ENCODE measurements around the gene GPR137. TPM values are rescaled to one million over a fixed set of nuclear protein-coding genes. Genes with fewer than 3 reads are reported as not detected.
A peak's percentile ranks its signal among the peaks of the same experiment; 100 is the strongest.

Gene GPR137
- total RNA-seq, 1 donor from 2014 or later, result 71.4 TPM

GRCh38 chr11:64275841-64276240 lies 9.8 kb upstream of the GPR137 start:
- H3K4me1 Mint-ChIP-seq (ENCODE audit: unreplicated experiment), result peaks cover 21% of the 10 kb centered on the region
- no peaks in the 10 kb centered on the region for H3K9me3 Mint-ChIP-seq (ENCODE audit: unreplicated experiment)
- peaks cover 8% of the 10 kb centered on the region for H3K36me3 Mint-ChIP-seq (ENCODE audit: unreplicated experiment)
- DNase-seq (ENCODE audit: extremely low spot score, unreplicated experiment), result no peak
- peak overlapping the region; percentile 54 for H3K27ac Mint-ChIP-seq (ENCODE audit: unreplicated experiment)
- no peak for TF ChIP-seq CTCF (IDR thresholded peaks at IDR 0.05)
- no peaks in the 10 kb centered on the region for H3K27me3 Mint-ChIP-seq (ENCODE audit: unreplicated experiment)
- H3K4me3 Mint-ChIP-seq (ENCODE audit: unreplicated experiment), result no peak overlapping the region

GRCh38 chr11:64276653-64277431 lies 8.8 kb upstream of the GPR137 start:
- H3K27ac Mint-ChIP-seq (ENCODE audit: unreplicated experiment), result peak overlapping the region; percentile 87
- H3K4me1 Mint-ChIP-seq (ENCODE audit: unreplicated experiment), result peaks cover 19% of the 10 kb centered on the region
- TF ChIP-seq CTCF (IDR thresholded peaks at IDR 0.05), result no peak
- peak; percentile 91 for DNase-seq (ENCODE audit: extremely low spot score, unreplicated experiment)
- H3K27me3 Mint-ChIP-seq (ENCODE audit: unreplicated experiment), result no peaks in the 10 kb centered on the region
- H3K9me3 Mint-ChIP-seq (ENCODE audit: unreplicated experiment), result no peaks in the 10 kb centered on the region
- H3K36me3 Mint-ChIP-seq (ENCODE audit: unreplicated experiment), result peaks cover 11% of the 10 kb centered on the region
- no peak overlapping the region for H3K4me3 Mint-ChIP-seq (ENCODE audit: unreplicated experiment)

GRCh38 chr11:64278576-64279190 lies 7.0 kb upstream of the GPR137 start:
- H3K9me3 Mint-ChIP-seq (ENCODE audit: unreplicated experiment), result no peaks in the 10 kb centered on the region
- no peak for DNase-seq (ENCODE audit: extremely low spot score, unreplicated experiment)
- peaks cover 17% of the 10 kb centered on the region for H3K36me3 Mint-ChIP-seq (ENCODE audit: unreplicated experiment)
- H3K27me3 Mint-ChIP-seq (ENCODE audit: unreplicated experiment), result no peaks in the 10 kb centered on the region
- H3K27ac Mint-ChIP-seq (ENCODE audit: unreplicated experiment), result no peak overlapping the region
- peaks cover 21% of the 10 kb centered on the region for H3K4me1 Mint-ChIP-seq (ENCODE audit: unreplicated experiment)
- H3K4me3 Mint-ChIP-seq (ENCODE audit: unreplicated experiment), result no peak overlapping the region
- TF ChIP-seq CTCF (IDR thresholded peaks at IDR 0.05), result no peak

DNA sequence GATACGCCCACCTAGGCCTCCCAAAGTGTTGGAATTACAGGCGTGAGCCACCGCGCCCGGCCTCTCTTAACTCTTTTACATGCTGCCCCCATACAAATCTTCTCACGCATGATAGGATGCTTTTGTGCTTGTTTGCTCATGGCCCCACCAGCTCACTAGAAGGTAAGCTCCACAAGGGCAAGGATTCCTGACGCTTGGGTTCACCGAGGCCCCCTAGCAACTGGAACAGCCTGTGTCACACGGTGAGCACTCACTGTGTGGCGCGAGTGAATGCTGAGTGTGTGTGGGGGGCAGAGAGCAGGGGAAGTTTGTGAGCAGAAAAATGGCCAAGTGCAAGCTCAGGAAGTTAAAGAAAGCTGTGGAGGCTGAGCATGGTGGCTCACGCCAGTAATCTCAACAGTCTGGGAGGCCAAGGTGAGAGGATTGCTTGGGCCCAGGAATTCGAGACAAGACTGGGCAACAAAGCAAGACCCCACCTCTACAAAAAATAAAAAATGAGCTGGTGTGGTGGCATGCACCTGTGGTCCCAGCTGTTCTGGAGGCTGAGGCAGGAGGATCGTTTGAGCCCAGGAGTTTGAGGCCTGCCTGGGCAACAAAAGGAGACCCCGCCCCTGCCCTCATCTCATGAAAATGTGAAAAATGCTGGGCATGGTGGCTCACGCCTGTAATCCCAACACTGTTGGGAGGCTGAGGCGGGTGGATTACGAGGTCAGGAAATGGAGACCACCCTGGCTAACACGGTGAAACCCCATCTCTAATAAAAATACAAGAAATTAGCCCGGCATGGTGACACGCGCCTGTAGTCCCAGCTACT lies 3.5 kb upstream of the GPR137 start:
- H3K4me3 Mint-ChIP-seq (ENCODE audit: unreplicated experiment), result no peak overlapping the region
- no peaks in the 10 kb centered on the region for H3K27me3 Mint-ChIP-seq (ENCODE audit: unreplicated experiment)
- no peak overlapping the region for H3K27ac Mint-ChIP-seq (ENCODE audit: unreplicated experiment)
- peaks cover 17% of the 10 kb centered on the region for H3K36me3 Mint-ChIP-seq (ENCODE audit: unreplicated experiment)
- H3K4me1 Mint-ChIP-seq (ENCODE audit: unreplicated experiment), result peaks cover 24% of the 10 kb centered on the region
- DNase-seq (ENCODE audit: extremely low spot score, unreplicated experiment), result no peak
- no peaks in the 10 kb centered on the region for H3K9me3 Mint-ChIP-seq (ENCODE audit: unreplicated experiment)
- TF ChIP-seq CTCF (IDR thresholded peaks at IDR 0.05), result no peak

GRCh38 chr11:64283092-64283491 lies 2.6 kb upstream of the GPR137 start:
- H3K9me3 Mint-ChIP-seq (ENCODE audit: unreplicated experiment), result no peaks in the 10 kb centered on the region
- no peaks in the 10 kb centered on the region for H3K27me3 Mint-ChIP-seq (ENCODE audit: unreplicated experiment)
- H3K27ac Mint-ChIP-seq (ENCODE audit: unreplicated experiment), result peak overlapping the region; percentile 40
- peaks cover 17% of the 10 kb centered on the region for H3K36me3 Mint-ChIP-seq (ENCODE audit: unreplicated experiment)
- DNase-seq (ENCODE audit: extremely low spot score, unreplicated experiment), result no peak
- no peak for TF ChIP-seq CTCF (IDR thresholded peaks at IDR 0.05)
- peak overlapping the region; percentile 80 for H3K4me3 Mint-ChIP-seq (ENCODE audit: unreplicated experiment)
- H3K4me1 Mint-ChIP-seq (ENCODE audit: unreplicated experiment), result peaks cover 23% of the 10 kb centered on the region
